ENCODE measurements around the gene JMJD6.

- TF ChIP-seq CTCF (IDR thresholded peaks at IDR 0.05; ENCODE audit: insufficient read depth, low read length) (no peak), GABPA (IDR thresholded peaks at IDR 0.05; ENCODE audit: low read depth) (no peak)
These were observed 28.9 kb upstream of the JMJD6 start for GRCh38 chr17:76755285-76755684.

Data from HL-60 (cell line).